Glutamatergic neuron (in vitro differentiated cells): ENCODE measurements around the gene PNPLA8. TPM values are rescaled to one million over a fixed set of nuclear protein-coding genes. Genes with fewer than 3 reads are reported as not detected.

ENCODE experiments used
- DNase-seq: peaks from one replicate; pipeline ENCODE4 v3.0.0; 2022
- H3K27ac Mint-ChIP-seq: one replicate; pipeline ENCODE4 v1.8.0; 2020; ENCODE audit warnings: mild to moderate bottlenecking, mixed read lengths, inconsistent platforms; ENCODE audit not compliant: unreplicated experiment
- H3K27me3 Mint-ChIP-seq: one replicate; pipeline ENCODE4 v1.8.0; 2020; ENCODE audit warnings: mild to moderate bottlenecking, moderate library complexity, mixed read lengths, inconsistent platforms; ENCODE audit not compliant: unreplicated experiment
- H3K36me3 Mint-ChIP-seq: one replicate; pipeline ENCODE4 v1.8.0; 2020; ENCODE audit warnings: mild to moderate bottlenecking, mixed read lengths, inconsistent platforms; ENCODE audit not compliant: unreplicated experiment
- H3K4me1 Mint-ChIP-seq: one replicate; pipeline ENCODE4 v1.8.0; 2020; ENCODE audit warnings: mild to moderate bottlenecking, low read depth, mixed read lengths, inconsistent platforms; ENCODE audit not compliant: unreplicated experiment
- H3K4me3 Mint-ChIP-seq: one replicate; pipeline ENCODE4 v1.8.0; 2020; ENCODE audit warnings: mild to moderate bottlenecking, mixed read lengths, inconsistent platforms; ENCODE audit not compliant: unreplicated experiment
- H3K9me3 Mint-ChIP-seq: one replicate; pipeline ENCODE4 v1.8.0; 2020; ENCODE audit warnings: mild to moderate bottlenecking, moderate library complexity, mixed read lengths, inconsistent platforms; ENCODE audit not compliant: unreplicated experiment
- CTCF ChIP-seq: fragments of 200-600 bp; sonication (generic); IDR thresholded peaks from one replicate; pipeline ENCODE4 v1.5.0; 2021; ENCODE audit not compliant: partially characterized antibody, unreplicated experiment
- total RNA-seq: library from RNA; stranded (reverse); fragmentation: NEBNext Ultra II Directional; extraction: Animal tissue kit (Norgen Biotek cat#: 25700); gene quantifications from one replicate; pipeline ENCODE4 v1.2.1, GENCODE V29; 2021; ENCODE audit not compliant: unreplicated experiment

PNPLA8 gene
- total RNA-seq, 1 donor from 2014 or later: 46.4 TPM

GRCh38 chr7:108448584-108449505 lies 77.1 kb downstream of the PNPLA8 start:
- no peak overlapping the region for H3K4me3 Mint-ChIP-seq
- H3K9me3 Mint-ChIP-seq: peaks cover 2% of the 10 kb centered on the region
- H3K27ac Mint-ChIP-seq: peak overlapping the region; percentile 72
- no peak for DNase-seq
- H3K27me3 Mint-ChIP-seq: no peaks in the 10 kb centered on the region
- no peak for TF ChIP-seq CTCF
- no peaks in the 10 kb centered on the region for H3K36me3 Mint-ChIP-seq
- peaks cover 18% of the 10 kb centered on the region for H3K4me1 Mint-ChIP-seq

DNA sequence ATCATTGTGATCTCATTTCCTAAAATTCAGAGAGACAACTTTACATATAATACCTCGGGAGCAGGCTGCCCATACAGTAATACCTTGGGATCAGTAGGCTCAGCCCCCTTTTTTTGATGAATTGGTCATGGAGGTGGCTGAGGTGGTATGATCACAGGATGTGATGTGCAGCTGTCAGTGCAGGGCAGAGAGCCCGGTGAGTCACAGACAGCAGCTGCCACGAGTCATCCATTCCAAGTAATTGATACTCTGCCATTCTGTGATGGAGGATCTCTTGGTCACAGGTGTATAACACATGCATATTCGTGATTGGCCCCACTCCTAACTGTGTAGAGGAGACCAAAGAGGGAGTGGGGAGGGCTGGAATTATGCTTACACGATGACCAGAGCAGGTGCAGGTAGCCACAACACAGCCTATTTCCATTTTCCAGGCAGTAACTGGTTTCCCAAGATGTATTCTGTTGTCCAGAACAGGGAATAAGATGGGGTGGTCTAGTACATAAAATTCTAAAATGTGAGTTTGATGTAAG lies 83.8 kb downstream of the PNPLA8 start:
- Mint-ChIP-seq H3K4me3 (no peak overlapping the region), H3K9me3 (peaks cover 3% of the 10 kb centered on the region), H3K27ac (peak overlapping the region; percentile 50), H3K27me3 (no peaks in the 10 kb centered on the region), H3K4me1 (peaks cover 10% of the 10 kb centered on the region), H3K36me3 (no peaks in the 10 kb centered on the region)
- no peak for TF ChIP-seq CTCF
- DNase-seq: peak; percentile 43

- Mint-ChIP-seq H3K36me3 (no peaks in the 10 kb centered on the region), H3K27me3 (no peaks in the 10 kb centered on the region), H3K4me1 (peaks cover 10% of the 10 kb centered on the region), H3K4me3 (no peak overlapping the region), H3K9me3 (peaks cover 3% of the 10 kb centered on the region), H3K27ac (no peak overlapping the region)
- TF ChIP-seq CTCF: no peak
- no peak for DNase-seq
These were observed 84.5 kb downstream of the PNPLA8 start for GRCh38 chr7:108441392-108441955.

DNA sequence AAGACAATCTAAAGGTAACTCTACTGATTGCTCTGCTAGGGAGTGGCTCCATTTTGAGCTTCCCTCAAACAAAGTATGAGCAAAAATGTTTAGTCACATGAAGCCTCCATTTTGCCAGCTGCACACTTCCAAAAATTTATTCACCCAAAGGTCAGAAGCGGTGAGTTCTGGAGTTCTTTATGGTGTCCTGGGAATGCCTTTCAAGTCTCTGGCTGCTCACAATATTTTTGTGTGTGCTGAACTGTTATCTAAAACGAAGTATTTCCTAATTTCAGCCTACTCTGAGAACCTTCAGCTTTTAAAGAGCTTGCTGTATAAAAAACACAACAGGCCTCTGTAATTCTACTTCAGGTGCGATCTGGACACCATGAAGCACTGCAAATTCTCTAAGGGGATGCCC lies 85.3 kb downstream of the PNPLA8 start:
- Mint-ChIP-seq H3K4me3 (no peak overlapping the region), H3K27ac (no peak overlapping the region), H3K4me1 (peaks cover 10% of the 10 kb centered on the region), H3K9me3 (peaks cover 3% of the 10 kb centered on the region), H3K36me3 (peaks cover under 1% of the 10 kb centered on the region), H3K27me3 (no peaks in the 10 kb centered on the region)
- TF ChIP-seq CTCF: no peak
- no peak for DNase-seq

DNA sequence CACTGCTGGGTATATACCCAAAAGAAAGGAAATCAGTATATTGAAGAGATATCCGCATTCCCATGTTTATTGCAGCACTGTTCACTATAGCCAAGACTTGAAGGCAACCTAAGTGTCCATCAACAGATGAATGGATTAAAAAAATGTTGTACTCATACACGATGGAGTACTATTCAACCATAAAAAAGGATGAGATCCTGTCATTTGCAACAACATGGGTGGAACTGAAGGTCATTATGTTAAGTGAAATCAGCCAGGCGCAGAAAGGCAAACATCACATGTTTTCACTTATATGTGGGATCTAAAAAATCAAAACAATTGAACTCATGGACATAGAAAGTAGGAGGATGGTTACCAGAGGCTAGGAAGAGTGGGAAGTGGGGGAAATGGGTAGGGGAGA lies 89.0 kb downstream of the PNPLA8 start:
- Mint-ChIP-seq H3K4me3 (no peak overlapping the region), H3K27ac (no peak overlapping the region), H3K27me3 (no peaks in the 10 kb centered on the region), H3K9me3 (peaks cover 3% of the 10 kb centered on the region), H3K36me3 (peaks cover 11% of the 10 kb centered on the region), H3K4me1 (peaks cover 13% of the 10 kb centered on the region)
- DNase-seq: no peak
- TF ChIP-seq CTCF: no peak
